ENCODE measurements around the gene KRTAP2-4.
"Not testable (repeated sequence)": the region's sequence is repeated elsewhere in the genome, so short reads cannot be mapped to it uniquely, and the experiment has no call there.

The KRTAP2-4 gene

DNA sequence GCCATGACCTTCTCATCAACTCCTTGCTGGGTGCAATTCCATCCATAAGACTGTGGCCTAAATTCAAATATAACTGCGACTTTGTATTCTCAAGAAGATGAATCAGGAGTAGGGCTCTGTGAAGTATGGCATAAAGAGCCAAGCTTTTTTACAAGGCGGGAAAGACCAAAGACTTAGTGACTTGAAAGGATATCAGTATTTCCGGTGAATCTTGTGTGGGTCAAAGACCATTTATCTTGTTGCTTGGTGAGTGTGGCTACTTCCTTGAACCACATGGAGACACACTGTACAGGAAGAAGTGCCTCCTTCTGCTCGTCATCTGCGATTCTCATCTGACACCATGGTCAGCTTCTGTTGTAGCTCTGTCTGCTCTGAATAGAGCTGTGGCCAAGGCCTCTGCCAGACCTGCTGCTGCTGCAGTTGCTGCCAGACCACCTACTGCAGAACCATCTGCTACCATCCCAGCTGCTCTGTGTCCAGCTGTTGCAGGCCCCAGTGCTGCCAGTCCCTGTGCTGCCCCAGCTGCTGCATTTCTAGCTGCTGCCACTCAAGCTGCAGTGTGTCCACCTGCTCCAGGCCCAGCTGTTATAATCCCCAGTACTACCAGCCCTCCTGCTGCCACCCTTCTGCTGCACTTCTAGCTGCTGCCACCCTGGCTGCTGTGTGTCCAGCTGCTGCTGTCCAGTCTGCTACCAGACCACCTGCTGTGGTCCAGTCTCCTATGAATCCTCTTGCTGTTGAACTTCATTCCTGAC is 6.1 kb upstream of the KRTAP2-4 start:
- ATAC-seq = no peak

DNA sequence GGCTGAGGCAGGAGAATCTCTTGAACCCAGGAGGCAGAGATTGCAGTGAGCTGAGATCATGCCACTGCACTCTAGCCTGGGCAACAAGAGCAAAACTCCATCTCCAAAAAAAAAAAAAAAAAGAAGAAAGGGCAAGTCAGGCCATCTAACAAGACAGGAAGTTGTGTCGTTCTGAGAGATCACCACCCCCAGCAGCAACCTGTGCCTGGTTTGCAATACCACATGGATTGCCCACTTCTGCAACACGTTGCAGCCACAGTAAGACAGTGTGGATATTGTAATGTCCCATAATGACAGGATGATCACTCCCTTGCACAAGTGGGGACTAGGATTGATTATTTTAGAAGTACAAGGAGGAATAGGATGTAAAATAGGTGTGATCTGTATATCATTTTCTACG is 3.4 kb upstream of the KRTAP2-4 start:
- no peak for ATAC-seq

DNA sequence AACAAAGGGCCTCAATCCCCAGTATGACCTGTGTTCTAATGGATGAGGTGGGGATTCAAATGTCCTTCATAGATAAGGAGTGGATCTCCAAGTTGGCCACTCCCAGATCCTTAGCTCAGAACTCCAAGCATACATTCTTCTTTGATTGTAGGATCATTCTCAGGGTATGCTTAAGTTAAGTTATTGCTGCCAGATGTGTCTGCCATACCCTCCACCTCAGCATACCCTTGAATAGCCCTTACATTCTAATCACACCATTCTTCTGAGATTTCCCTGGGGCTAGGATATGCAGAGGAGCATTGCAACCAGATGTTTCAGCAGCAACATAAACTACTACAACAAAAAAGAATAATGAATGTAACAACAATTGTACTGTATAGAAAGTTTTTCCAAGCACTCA is 1.6 kb upstream of the KRTAP2-4 start:
- no peak for ATAC-seq

DNA sequence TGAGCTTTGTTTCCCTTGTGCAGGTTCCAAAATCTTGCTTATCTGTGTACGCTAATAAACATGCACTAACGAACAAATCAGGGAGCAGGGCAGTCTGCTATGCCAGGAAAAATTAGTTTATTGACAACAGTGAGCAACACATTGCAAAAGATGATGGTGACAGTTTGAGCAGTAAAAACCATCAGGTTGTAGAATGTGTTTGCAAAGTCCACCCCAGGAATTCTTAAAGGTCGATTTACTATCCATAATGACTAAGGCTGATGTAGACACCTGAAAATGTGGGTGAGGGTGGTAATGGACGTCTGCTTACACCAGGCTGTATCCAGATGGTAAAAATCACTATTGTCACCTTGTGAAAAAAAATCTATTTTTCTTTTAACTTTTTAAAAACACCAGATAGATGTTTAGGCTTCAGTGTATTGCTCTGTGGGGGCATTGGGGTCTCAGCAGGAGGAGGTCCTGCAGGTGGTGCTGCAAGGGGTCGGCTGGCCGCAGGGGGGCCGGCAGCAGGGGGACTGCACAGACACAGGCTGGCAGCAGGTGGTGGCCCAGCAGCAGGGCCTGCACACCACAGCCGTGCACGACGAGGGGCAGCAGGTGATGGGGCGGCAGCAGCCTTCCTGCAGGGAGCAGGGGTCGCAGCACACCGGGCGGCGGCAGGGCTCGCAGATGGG is 526 bp downstream of the KRTAP2-4 start:
- not testable (repeated sequence) for ATAC-seq

DNA sequence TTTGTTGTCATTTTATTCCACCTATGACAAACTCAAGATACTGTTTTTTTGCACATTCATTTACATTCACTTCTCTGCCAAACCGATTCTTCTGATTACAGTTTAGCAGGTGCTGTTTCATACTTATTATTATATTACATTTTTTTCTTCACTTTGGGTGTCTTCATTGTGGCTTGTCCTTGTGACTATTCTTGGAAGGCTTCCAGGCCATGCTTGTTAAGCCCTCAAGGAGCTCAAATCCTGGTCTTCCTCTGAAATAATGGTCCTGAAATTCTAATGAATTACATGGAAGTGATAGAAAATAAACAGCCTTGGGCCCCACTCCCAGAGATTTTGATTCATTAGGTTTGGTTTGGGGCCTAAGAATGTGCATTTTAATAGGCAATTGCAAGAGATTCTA is 1.4 kb downstream of the KRTAP2-4 start:
- no peak for ATAC-seq

DNA sequence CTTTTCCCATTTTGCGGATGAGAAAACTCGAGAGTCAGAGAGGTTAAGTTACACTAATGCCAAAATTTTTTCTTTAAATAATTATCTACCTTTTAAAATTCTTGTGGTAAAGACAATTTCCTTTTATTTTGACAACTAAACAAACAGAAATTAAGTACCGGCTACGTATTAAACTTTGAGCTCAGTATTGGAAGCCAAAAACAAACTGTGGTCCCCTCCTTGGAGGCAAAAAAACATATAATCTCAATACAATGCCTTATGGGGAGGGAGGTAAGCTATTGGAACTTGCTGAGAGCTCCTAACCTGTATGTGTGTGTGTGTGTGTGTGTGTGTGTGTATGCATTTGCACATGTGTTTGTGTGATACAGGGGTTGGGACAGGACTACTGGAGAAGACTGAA is 2.2 kb downstream of the KRTAP2-4 start:
- ATAC-seq = no peak

DNA sequence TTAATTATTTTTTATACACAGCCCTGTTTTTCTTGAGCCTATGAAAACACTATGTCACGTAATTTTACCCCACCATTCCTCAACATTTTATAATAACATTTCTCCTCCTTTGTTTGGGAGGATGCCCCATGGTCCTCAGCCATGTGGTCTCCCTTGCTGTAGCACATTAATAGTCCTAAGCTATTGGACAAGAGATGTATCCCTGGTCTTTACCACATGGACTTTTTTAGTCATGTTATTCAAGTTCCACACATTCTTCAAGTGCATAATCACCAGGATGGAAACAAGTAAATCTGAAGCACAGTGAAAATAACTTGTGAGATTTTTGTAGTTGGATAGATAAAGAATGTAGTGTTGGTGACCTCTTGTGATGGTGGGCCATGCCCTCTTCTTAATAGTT is 3.7 kb downstream of the KRTAP2-4 start:
- ATAC-seq = no peak

DNA sequence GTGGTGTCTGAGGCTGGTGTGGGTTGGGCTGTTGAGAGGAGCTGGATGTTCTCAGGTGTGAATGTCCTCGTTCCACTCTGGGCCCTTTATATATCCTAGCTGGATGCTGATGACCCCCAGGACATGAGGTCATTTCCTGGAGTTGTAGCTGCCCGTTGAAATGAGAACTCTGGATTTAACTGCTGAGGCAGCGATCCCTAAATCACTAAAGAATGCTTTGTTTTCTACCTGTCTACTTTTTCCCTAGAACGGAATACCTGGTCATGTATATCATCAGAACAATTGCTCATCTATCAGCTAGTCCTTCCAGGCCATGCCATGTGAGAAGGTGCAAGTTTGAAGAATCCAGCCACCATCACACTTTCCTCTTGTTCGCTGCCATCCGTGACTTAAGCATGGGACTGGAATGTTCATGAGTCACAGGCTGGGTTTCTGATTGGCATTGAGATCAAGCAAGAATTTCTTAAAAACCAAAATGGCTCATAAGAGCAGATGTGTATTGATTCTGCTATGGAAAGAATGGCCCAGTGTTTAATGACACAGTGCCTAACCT is 5.6 kb downstream of the KRTAP2-4 start, which contains the start of gene KRTAP2-3:
Gene KRTAP2-3 (minus strand): TSS at position 63 of the 553 bp plus-strand sequence. CDS start 64 bp downstream, outside the sequence.
- no peak for ATAC-seq

DNA sequence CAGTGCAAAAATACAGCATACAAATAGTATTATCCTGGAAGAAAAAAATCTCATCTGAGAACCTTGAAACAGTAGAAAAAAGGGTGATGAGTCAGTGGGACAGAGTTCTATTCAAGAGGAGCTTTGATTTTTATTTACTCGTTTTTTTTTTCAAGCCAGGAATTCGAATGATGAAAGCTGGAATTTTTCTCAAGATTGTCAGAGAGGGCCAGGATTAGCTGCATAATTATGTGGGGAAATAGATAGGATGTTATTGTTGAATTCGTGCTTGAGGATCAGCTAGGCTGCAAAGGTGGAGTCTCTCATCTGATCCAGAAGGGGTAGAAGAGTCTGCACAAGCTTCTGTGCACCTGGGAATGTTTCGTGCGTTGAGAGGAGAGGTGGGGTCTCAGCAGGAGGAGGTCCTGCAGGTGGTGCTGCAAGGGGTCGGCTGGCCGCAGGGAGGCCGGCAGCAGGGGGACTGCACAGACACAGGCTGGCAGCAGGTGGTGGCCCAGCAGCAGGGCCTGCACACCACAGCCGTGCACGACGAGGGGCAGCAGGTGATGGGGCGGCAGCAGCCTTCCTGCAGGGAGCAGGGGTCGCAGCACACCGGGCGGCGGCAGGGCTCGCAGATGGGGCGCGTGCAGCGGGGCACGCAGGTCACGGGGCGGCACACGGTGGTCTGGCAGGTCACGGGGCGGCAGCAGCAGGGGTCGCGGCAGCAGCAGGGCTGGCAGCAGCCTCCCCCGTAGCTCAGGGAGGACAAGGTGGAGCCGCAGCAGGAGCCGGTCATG is 6.2 kb downstream of the KRTAP2-4 start:
- not testable (repeated sequence) for ATAC-seq

DNA sequence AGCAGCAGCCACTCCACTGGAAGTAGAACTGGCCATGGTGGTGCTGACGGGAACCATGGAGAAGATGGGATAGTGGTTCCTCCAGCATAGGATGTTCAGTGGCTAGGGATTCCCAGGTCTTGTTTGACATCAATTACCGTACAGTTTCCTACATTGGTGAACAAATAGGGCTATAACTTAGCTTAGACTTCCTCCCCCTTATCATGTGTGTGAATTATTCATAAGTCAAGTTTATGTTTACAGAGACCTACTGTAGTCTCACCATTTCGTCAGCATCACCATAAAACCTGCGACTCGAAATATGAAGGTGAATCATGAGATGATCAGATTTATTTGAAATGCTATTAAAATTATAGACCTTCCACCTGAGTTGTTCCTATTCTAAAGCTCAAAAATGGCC is 6.9 kb downstream of the KRTAP2-4 start:
- no peak for ATAC-seq

DNA sequence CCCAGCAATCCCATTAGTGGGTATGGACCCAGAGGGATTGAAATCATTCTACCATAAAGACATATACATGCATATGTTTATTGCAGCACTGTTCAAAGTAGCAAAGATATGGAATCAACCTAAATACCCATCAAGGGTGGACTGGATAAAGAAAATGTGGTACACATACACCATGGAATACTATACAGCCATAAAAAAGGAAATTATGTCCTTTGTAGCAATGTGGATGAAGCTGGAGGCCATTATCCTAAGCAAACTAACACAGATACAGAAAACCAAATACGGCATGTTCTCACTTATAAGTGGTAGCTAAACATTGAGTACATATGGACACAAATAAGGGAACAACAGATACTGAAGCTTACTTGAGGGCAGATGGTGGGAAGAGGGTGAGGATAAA is 8.1 kb downstream of the KRTAP2-4 start:
- no peak for ATAC-seq

DNA sequence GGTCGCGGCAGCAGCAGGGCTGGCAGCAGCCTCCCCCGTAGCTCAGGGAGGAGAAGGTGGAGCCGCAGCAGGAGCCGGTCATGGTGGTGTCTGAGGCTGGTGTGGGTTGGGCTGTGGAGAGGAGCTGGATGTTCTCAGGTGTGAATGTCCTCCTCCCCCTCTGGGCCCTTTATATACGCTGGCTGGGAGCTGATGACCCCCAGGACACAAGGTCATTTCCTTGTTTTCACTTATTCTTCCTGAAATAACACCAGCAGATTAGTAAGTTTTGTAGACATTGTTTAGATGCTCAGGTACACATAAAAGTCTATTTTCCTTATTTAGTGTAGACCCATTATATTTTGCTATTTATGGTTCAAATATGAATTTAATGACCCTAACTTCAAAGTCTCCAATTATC is 10.5 kb downstream of the KRTAP2-4 start, which contains the start of gene KRTAP2-2:
Gene KRTAP2-2 (minus strand): TSS at position 101 of the 400 bp plus-strand sequence. CDS start 19 bp downstream, at position 82.
- not testable (repeated sequence) for ATAC-seq

DNA sequence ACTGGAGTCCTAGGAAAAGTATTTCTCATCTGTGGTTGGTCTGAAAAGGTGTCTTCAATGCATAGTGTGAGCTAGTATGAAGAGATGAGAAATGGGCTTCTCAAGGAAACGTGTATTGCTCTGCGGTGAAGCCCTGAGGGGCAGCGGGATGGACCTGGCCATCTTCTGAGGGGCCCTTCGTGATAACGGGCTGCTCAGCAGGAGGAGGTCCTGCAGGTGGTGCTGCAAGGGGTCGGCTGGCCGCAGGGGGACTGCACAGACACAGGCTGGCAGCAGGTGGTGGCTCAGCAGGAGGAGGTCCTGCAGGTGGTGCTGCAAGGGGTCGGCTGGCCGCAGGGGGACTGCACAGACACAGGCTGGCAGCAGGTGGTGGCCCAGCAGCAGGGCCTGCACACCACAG is 11.1 kb downstream of the KRTAP2-4 start:
- not testable (repeated sequence) for ATAC-seq

DNA sequence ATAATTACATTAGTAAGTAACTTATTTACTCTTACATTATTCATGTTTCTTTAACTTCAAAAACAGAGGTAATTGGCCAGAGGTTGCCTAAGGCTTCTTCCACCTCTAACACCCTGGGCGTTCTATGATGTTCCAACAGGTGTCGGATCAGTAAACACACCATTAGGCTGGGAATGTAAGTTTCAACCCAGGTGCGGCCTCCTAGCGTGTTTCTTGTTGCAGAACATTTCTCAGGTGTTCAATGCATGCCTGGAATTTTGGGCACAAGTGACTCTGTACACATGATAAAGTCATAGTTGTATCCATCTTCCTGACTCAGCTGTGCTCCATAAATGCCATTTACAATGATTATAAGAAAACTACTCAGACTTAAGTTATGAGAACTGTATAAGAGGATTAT is 11.7 kb downstream of the KRTAP2-4 start:
- ATAC-seq = no peak

DNA sequence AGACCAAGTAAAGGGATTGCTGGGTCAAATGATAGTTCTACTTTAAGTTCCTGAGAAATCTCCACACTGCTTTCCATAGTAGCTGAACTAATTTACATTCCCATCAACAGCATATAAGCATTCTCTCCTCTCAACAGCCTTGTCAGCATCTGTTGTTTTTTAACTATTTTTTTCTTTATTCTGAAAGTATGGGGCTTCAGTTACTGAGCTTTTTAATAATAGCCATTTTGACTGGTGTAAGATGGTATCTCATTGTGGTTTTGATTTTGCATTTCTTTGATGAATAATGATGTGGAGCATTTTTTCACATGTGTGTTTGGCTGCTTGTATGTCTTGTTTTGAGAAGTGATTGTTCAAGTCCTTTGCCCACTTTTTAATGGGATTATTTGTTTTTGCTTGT is 13.1 kb downstream of the KRTAP2-4 start:
- no peak for ATAC-seq

DNA sequence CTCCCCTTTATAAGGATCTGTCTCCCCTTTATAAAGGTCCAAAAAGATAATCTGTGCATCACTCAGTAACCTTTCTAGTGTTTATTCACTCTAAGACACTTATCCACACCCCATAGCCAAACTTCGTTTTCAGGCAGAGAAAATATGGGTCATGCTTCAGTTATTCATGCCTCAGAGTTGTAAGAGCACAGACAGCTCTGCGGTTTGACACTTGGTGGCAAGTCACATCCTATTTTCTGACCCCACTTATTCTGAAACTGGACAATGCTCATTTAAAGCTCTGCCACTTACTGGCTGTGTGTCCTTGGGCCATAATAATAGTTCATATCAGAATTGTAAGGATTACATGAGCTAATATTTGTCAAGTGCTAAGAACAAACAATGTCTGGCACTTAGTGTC is 16.6 kb downstream of the KRTAP2-4 start:
- ATAC-seq = no peak

DNA sequence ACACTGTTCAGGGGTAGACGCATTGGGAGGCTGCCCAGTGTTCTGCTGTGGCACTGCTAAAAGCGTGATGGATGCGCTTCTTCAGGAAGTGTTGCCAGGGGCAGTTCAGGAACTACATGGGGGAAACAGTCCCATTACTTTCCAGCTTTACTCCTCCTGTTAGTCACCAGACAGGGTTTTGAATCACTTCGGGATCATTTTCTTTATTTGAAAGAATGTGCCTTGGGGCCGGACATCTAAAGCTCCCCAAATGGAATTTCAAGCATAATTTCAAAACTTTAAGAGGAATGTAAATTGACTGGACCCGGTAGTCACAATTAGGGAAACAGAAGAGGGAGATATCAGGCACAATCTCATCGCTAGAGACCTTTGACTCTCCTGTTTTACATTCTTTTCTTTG is 17.2 kb downstream of the KRTAP2-4 start:
- ATAC-seq = no peak

DNA sequence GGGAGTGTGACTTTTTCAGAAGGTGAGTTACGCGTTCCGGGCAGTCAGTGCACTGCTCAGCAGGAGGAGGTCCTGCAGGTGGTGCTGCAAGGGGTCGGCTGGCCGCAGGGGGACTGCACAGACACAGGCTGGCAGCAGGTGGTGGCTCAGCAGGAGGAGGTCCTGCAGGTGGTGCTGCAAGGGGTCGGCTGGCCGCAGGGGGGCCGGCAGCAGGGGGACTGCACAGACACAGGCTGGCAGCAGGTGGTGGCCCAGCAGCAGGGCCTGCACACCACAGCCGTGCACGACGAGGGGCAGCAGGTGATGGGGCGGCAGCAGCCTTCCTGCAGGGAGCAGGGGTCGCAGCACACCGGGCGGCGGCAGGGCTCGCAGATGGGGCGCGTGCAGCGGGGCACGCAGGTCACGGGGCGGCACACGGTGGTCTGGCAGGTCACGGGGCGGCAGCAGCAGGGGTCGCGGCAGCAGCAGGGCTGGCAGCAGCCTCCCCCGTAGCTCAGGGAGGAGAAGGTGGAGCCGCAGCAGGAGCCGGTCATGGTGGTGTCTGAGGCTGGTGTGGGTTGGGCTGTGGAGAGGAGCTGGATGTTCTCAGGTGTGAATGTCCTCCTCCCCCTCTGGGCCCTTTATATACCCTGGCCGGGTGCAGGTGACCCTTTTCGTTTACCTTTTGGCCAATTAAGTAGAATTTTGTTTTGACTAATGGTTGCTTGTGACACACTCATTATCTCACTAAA is 18.8 kb downstream of the KRTAP2-4 start, which contains the start of gene KRTAP2-1:
Gene KRTAP2-1 (minus strand): TSS at position 582 of the 731 bp plus-strand sequence. CDS start 49 bp downstream, at position 533.
- ATAC-seq = not testable (repeated sequence)

DNA sequence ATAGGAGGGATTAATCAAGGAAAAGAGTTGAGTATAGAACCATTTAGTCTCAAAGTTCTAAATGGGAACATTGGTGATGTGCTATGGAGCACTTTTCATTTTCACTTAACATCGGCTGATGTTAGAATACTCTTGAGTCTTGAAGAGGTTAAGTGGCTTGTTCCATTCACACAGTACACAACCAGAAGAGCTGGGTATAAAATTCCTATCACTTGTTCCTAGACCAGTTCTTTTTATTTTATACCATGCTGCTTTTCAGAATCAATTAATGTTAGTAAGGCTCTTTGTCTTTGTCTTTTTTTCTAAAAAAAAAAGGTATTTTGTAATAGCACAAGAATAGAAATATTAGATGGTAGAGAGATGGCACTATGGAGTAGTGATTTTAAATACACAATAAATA is 22.7 kb downstream of the KRTAP2-4 start:
- ATAC-seq = no peak

DNA sequence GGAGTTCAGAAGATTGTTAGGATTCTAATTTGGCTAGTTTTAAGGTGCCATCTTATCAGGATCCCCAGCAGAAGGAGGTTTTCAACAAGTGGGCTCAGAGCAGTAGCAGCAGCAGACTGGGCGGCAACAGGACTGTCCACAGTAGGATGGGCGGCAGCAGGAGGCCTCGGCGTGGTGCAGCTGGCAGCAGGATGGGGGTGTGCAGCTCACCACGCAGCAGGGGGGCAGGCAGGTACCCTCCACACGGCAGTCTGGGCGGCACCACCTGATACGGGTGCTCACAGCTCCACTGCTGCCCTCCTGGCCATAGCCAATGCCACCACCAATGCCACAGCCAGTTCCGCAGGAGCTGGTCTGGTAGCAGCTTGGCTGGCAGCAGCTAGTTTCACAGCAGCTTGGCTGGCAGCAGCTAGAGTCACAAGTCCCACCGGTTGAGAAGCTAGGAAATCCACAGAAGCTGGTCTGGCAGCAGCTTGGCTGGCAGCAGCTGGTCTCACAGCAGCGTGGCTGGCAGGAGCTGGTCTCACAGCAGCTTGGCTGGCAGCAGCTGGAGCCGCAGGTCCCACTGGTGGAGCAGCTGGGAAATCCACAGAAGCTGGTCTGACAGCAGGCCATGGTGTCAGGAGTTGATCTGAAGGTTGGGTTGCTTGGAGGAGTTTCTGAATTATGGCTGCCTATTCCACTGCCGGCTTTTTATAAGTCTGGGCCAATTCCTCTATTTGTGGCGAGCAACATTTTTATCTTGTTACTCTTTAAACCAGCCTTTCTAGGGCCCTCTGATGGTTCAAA is 24.7 kb downstream of the KRTAP2-4 start, which contains the start of gene KRTAP1-1:
Gene KRTAP1-1 (minus strand): TSS at position 668 of the 789 bp plus-strand sequence. CDS start 53 bp downstream, at position 615.
- not testable (repeated sequence) for ATAC-seq

DNA sequence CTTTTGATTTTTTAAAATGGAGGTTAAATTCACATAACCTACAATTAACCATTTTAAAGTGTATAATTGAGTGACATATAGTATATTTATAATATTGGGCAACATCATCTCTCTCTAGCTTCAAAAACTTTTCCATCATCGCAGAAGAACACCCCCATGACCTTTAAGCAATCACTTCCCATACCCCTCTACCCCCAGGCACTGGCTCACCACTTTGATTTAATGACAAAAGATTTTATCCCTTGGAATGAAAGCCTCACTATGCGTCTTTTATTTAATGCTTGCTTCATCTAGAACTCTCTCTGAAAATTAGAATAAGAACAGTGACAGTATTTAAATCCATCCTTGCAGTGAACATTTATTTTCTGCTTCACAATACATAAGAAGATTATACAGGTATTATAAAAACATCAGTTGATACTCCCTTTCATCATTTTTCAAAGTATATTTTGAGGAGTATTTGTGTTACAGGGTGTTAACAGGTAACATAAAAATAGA is 27.8 kb downstream of the KRTAP2-4 start:
- ATAC-seq = no peak
